Stimulated activated CD4-positive, alpha-beta T cell treated with anti-CD3 and anti-CD28 coated beads, Interleukin-4, amount 100 ng/mL, for 24 hours (primary cell): ENCODE measurements around the gene WWC2.
"Not testable (repeated sequence)": the region's sequence is repeated elsewhere in the genome, so short reads cannot be mapped to it uniquely, and the experiment has no call there.

Source experiments
- DNase-seq: peaks from one replicate; pipeline ENCODE4 v3.0.0-alpha.2; 2020

The WWC2 gene

GRCh38 chr4:183175631-183176232 lies 76.7 kb downstream of the WWC2 start:
- DNase-seq, result no peak

GRCh38 chr4:183177001-183177400 lies 77.9 kb downstream of the WWC2 start:
- DNase-seq, result no peak

- DNase-seq, result no peak
These were observed 79.1 kb downstream of the WWC2 start for GRCh38 chr4:183178201-183178600.

GRCh38 chr4:183180096-183180495 lies 81.0 kb downstream of the WWC2 start:
- DNase-seq, result no peak

DNA sequence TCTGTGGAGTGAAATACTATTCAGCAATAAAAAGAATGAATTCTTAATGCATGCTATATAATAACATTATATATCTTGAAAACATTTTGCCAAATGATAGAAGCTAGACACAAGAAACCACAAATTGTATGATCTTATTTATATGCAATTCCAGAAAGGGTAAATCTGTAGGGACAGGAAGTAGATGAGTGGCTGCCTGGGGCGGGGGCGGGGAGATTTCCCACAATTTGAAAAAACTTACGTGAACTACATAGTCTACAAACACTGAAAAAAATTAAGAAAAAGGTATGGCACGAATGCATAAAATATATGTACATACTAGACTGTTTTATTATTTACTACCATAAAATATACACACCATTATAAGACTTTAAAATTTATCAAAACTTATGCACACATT lies 81.6 kb downstream of the WWC2 start:
- no peak for DNase-seq

DNA sequence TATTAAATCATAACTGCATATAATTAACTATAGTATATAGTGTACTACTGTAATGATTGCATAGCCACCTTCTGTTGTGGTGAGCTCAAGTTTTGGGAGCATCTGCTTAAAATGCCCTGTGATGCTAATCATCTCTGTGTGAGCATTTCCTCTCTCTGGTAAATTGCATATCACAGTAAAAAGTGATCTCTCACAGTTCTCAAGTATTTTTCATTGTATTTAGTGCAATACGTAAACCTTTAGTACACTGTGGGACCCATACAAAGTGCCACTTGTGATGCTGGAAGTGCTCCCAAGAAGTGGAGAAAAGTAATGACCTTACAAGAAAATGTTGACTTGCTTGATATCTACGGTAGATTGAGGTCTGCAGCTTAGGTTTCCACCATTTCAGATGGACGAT lies 82.0 kb downstream of the WWC2 start:
- DNase-seq, result no peak

DNA sequence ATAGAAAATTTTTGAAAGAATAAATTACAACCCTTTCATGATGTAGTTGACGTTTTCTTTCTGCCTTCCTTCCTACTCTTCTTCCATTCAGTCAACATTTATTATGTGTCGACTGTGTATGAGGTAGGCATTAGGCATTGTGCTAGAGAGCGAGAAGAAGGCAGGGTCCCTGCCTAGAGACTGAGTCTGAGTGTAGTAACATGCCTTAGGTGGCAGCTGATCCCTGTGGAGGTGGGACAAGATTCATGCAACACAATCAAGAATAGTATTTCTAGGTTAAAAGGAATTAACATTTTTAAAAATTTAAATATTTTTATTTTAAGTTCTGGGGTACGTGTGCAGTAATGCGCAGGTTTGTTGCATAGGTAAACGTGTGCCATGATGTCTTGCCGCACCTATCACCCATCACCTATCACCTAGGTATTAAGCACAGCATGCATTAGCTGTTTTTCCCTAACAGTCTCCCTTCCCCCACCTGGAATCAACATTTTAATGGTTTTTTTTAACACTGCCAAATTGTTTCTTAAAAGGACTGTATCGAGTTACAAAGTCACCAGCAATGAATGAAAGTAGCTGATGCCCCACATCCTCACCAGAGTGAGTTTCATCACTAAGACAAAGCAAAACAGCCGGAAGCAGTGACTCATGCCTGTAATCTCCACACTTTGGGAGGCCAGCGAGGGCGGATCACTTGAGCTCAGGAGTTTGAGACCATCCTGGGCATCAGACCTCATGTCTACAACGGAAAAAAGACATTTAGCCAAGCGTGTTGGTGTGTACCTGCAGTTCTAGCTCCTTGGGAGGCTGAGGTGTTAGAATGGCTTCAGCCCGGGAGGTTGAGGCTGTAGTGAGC lies 84.0 kb downstream of the WWC2 start:
- peak; percentile 58 for DNase-seq

GRCh38 chr4:183183906-183184535 lies 85.0 kb downstream of the WWC2 start:
- no peak for DNase-seq

GRCh38 chr4:183185018-183185417 lies 86.0 kb downstream of the WWC2 start:
- peak; percentile 27 for DNase-seq

DNA sequence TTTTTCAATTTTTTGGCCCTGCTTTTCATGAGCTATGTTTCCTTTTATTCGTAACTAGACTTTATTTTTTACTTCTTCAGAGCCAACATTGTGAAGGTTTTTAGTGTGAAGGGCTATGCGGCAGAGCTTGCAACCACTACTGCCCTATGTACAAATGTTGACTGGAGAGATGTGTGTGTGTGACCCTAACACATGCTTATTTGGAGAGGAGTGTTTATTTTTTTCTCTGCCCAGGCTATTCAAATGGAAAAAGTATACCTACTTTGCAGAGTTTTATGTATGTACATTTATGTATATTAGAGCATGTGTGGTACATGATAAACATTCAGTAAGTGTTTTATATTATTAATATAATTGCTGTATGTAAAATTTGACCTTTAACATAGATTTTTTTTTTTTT lies 86.5 kb downstream of the WWC2 start:
- no peak for DNase-seq

- no peak for DNase-seq
These were observed 87.8 kb downstream of the WWC2 start for GRCh38 chr4:183186813-183187212.

DNA sequence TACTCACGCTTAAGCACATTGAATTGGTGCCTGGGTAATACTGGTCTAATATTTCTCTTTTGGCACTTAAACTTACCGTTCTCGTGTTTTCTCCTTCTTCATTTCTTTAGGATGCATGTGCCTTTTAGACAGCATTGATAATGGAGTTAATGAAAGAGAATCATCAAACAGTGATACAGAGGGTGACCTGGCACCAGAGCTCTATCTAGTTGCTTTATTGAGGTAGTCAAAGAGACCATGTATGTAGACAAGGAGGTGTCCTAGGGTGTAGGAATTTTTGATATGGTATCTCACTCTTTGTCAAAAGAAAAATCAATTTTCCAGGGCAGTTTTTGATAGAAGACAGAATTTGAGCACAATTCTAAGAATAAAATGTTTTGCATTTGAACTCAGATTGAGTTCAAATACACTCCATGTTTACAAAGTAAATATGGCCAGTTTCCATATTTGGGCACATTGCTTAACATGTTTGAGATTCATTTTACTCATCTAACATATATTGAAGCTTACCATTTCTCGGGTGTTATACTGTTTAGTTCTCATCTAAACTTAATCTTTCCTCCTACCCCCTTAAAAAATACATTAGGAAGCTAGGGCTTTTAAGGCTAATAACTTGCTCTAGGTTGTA lies 92.0 kb downstream of the WWC2 start:
- DNase-seq, result no peak

- DNase-seq, result no peak
These were observed 92.6 kb downstream of the WWC2 start for GRCh38 chr4:183191630-183192029.

DNA sequence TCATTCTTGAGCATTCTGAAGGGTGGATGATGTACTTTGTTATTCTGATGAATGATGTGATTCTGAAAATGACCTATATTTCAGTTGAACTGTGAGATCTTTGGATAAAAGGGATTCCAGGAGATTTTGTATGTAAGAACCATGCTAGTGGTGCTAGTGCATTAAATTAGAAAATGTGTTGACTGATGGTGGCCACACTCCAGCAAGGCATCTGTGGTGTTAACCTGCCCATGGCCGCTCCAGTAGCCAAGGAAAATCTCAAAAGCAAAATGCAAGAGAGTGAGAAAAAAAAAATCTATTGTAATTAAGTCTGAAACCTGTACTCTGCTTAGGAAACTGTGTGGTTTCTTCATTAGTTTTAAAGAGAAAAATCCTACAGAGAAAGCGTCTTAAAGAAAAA lies 93.5 kb downstream of the WWC2 start:
- DNase-seq, result no peak

DNA sequence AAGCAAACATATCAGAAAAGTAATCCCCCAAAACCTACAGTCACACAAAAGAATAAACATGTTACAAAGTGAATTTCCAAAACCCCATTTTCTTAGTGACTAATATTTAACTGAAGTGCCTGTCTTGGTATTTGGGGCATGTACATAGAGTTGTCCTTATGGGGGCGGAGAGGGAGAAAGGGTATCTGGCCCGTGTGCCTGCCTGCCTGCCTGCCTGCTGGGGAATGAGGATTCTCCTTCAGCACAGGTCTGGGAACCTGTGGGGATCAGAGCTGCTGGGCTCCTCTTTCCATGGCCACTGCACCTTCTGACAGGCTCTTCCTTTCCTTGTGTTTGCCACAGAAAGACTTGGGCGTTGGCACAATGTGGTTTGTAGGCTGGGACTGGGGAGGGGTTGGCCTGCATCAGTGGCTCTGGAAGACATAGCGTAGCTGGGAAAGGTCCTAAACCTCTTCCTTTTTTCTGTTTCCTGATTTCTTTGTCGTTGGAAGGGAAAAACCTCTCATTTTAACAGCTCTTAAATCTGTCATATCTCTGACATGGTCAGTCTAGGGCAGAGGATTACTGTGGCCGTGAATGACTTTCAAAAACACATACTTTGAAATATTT lies 94.8 kb downstream of the WWC2 start:
- DNase-seq, result not testable (repeated sequence)

DNA sequence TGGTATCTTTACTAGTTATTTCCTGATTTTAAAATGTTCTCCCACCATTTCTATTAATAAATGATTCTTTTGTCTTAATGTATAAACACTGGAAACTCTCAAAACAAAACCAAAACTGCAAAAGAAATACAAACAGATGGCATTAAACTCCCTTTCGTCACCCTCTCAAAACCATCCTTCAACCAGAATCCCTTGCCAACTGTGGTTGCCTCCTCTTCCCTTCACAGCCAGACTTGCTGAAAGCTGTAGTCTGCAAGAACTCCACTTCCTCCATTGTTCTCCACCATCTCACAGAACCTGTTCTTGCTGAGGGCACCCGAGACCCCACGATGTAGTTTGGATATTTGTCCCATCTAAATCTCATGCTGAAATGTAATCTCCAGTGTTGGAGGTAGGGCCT lies 96.5 kb downstream of the WWC2 start:
- no peak for DNase-seq

DNA sequence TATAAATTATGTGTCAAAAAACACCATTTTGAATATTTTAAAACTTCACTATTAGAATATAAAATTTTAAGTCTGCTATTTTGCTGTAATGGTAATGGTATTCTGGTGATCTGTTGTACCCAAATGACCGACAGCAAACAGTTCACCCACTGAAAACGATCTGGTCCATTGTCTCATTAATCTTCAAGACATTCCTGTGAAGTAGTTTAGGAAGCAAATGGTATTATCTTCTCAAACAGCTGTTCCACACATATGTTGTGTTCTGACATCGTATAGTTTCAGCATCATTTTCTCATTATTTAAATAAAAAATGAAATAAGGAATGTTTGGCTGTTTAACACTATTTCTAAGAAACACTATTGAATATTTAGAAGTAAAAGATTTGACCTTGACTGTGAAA lies 98.1 kb downstream of the WWC2 start:
- no peak for DNase-seq

GRCh38 chr4:183200453-183200852 lies 101.4 kb downstream of the WWC2 start:
- DNase-seq, result no peak

- DNase-seq, result no peak
These were observed 102.3 kb downstream of the WWC2 start for GRCh38 chr4:183201331-183201730.

GRCh38 chr4:183202523-183202922 lies 103.5 kb downstream of the WWC2 start:
- no peak for DNase-seq

DNA sequence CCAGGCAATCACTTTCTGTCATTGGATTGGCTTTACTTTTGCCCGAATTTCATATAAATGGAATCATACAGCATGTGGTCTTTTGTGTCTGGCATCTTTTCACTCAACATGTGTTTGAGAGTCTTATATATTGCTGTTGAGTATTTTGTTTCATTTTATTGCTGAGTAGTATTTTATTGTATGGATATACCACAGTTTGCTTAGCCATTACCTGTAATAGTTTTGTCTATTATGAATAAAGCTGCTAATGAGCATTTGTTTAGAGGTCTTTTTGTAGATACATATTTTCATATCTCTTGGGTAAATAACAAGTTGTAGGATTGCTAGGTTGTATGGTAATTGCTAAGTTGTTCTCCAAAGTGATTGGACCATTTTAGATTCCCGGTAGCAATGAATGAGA lies 105.7 kb downstream of the WWC2 start:
- DNase-seq, result no peak

DNA sequence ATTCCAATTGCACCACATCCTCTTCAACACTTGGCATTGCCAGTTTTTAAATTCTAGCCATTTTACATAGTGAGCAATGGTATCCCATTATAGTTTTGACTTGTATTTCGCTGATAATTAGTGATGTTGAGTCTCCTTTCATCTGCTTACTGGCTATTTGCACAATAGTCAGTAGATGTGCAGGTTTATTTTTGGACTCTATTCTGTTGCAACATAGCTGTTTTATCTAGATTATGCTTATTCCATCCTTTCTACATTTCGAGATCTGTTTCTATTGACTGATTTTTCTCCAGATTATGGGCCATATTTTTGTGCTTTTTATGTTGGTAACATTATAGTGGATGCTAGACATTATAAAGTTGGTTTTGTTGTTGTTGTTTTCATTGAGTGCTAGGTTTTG lies 106.1 kb downstream of the WWC2 start:
- no peak for DNase-seq

GRCh38 chr4:183205709-183206108 lies 106.7 kb downstream of the WWC2 start:
- no peak for DNase-seq
